ENCODE measurements around the gene SACM1L.

DNA sequence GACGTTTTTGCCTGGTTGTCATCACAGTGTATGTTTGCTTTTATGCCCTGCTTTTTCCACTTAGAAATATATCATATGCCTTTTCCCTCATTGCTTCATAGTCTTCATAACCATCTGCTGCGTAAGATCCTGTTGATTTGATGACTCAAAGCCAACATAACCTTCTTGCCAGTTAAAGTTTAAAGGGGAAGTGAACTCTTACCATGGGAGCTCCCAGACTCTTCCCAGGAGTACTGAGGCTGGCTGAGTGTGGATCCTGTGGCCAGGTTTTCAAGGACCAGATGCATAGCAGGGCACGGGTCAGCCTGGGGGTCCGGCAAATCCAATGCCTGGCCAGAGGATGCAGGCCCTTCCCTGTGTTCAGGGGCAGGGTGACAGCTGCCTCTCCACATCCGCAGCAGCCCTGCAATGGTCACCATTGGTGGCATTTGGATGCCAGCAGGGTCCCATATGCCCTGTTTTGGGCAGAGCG lies 42.0 kb upstream of the SACM1L start:
- TF ChIP-seq ZNF658 (tag by site-specific recombination; IDR thresholded peaks at IDR 0.05) (no peak), TRIM28 (IDR thresholded peaks at IDR 0.05; ENCODE audit: borderline replicate concordance, low read length) (no peak)
- TF ChIP-seq, protein P1, sequence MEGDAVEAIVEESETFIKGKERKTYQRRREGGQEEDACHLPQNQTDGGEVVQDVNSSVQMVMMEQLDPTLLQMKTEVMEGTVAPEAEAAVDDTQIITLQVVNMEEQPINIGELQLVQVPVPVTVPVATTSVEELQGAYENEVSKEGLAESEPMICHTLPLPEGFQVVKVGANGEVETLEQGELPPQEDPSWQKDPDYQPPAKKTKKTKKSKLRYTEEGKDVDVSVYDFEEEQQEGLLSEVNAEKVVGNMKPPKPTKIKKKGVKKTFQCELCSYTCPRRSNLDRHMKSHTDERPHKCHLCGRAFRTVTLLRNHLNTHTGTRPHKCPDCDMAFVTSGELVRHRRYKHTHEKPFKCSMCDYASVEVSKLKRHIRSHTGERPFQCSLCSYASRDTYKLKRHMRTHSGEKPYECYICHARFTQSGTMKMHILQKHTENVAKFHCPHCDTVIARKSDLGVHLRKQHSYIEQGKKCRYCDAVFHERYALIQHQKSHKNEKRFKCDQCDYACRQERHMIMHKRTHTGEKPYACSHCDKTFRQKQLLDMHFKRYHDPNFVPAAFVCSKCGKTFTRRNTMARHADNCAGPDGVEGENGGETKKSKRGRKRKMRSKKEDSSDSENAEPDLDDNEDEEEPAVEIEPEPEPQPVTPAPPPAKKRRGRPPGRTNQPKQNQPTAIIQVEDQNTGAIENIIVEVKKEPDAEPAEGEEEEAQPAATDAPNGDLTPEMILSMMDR (tag by site-specific recombination; IDR thresholded peaks at IDR 0.05) = no peak

Data from HEK293 (cell line).